SK-N-MC (cell line): Measurements from ENCODE around the gene S100A5.

Experiments used
- EZH2 ChIP-seq: fragments of 200-600 bp; sonication (generic); IDR thresholded peaks from one replicate; pipeline ENCODE4 v1.6.1; 2017; ENCODE audit warnings: antibody characterized with exemption
- FOXP2 ChIP-seq: optimal IDR thresholded peaks from 2 replicates; pipeline ENCODE3; 2011; ENCODE audit warnings: mild to moderate bottlenecking, moderate library complexity; ENCODE audit not compliant: insufficient read depth; ENCODE audit errors: extremely low read length, control extremely low read depth
- POLR2AphosphoS5 ChIP-seq: IDR thresholded peaks from 2 replicates; pipeline ENCODE4 v1.6.1; 2012; ENCODE audit warnings: mild to moderate bottlenecking, low read depth, low read length, borderline replicate concordance

- TF ChIP-seq EZH2 (no peak), POLR2AphosphoS5 (no peak), FOXP2 (no peak)
Measured at GRCh38 chr1:153565529-153566374, 25.0 kb upstream of the S100A5 start, which contains the start of gene S100A2.
